Measurements from ENCODE around the gene ZIK1.

ZIK1 gene

DNA sequence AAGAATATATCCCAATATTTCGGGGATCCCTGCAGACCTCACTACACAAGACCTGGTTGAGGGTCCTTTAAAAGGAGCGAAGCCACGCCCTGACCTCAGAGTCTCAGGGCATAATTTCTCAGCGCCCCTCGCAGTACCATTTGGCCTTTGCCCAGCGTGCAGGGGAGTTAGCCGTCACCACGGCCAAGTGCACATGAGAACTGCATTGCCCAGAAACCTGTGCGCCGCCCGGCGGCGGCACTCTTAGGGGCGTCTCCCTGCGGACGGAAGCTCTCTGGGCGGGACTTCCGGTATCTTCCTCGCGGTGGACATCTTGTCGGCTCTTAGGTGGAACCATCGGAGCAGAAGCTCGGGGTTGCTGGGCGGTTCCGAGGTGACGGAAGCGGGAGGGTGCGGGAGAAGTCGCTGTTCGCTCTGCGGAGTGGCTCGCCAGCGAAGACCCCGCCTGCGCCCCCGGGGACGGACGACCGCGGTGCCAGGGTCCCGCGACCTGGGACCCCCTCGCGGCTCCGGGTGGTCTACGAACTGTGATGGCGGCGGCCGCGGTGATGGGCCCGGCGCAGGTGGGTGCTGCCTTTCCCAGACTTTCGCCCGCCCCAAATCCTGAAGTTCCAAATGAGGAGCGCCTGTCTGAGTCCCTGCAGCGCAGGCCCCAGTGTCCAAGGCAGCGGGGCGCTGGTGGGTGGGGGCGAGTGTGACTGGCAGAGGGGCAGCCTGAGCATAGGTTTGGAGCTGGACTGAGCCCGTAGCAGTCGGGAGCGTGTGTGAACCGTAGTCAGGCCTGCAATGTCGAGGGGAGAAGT lies 30.2 kb downstream of the ZIK1 start, which contains the start of gene ZNF134:
Gene ZNF134 (plus strand): TSS at position 302 of the 803 bp plus-strand sequence. CDS start 5,227 bp downstream, outside the sequence.
- peak; percentile 88 for DNase-seq

- DNase-seq = no peak
These were observed 31.4 kb downstream of the ZIK1 start for GRCh38 chr19:57615346-57615745.

DNA sequence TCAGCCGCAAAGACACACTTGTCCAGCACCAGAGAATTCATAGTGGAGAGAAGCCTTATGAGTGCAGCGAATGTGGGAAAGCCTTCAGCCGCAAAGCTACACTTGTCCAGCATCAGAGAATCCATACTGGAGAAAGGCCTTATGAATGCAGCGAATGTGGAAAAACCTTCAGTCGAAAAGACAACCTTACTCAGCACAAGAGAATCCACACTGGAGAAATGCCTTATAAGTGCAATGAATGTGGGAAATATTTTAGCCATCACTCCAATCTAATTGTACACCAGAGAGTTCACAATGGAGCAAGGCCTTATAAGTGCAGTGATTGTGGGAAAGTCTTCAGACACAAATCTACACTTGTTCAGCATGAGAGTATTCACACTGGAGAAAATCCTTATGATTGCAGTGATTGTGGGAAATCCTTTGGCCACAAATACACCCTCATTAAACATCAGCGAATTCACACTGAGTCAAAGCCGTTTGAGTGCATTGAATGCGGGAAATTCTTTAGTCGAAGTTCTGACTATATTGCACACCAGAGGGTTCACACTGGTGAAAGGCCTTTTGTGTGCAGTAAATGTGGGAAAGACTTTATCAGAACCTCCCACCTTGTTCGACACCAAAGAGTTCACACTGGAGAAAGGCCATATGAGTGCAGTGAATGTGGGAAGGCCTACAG lies 36.9 kb downstream of the ZIK1 start:
- DNase-seq = no peak

DNA sequence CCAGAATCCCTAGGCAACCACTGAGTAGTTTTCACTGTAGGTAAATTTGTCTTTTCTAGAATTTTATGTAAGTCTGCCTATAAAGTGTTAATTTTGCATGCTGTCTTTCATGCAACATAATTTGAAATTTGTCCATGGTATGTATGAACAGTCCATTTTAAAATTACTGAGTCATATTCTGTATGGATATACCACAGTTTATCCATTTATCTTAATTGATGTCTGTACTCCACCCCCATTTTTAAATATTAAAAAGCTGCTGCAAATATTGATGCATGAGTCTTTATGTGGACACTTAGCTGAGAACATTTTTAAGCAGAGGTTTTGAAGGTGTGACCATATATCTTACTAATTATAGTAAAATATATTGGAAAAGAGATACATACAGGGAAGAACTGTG lies 39.1 kb downstream of the ZIK1 start:
- DNase-seq = no peak

DNA sequence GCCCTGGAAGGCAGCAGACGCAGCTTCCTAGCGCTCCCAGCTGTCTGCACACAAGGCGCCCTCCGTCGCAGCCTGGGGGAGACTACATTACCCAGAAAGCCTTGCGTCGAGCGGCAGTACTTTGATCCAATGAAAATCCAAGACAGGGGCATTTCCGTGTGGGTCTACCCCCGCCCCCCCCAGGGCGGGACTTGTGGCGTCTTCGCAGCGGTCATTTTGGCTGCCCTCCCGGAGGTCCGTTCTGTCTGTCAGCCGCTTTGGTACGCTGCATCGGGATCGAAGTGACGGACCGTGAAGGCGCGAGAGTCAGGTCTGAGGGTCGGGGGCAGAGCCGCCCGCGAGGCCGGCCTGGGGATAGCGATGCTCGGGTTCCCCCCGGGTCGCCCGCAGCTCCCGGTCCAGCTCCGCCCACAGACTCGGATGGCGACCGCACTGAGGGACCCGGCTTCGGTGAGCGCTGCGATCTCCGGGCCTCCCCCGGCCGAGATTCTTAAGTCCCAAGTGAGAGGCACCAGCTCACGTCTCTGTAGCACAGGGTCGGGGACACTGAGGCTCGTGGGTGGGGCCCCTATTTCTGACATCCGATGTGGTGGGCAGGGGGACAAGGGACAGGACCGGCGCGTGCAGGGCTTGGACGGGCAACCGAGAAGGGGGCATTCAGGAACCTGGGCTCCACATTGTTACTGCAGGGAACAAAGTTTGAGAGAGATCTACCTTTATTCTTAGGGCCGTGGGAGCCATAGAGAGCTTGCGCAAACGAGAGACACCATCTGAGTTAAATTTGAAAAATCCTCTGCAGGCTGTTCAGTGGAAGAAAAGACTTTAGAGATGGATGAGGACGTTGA lies 49.3 kb downstream of the ZIK1 start, which contains the start of gene ZNF211:
Gene ZNF211 (plus strand): TSS at position 182 of the 845 bp plus-strand sequence. CDS start 179 bp downstream, at position 361.
- peak; percentile 88 for DNase-seq

DNA sequence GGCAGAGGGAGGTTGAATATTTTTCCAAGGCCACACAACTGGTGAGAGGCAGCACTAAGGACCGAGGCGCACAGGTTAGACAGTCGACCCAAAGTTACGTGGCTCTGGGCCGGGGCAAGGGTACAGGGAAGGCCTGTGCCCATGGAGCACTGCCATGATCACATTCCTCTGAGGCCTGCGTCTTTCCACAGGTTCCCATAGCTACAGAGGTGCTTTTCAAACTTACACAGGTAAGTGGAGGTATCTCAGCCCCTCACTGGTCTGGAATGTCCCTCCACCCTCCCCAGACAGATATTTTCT lies 49.8 kb downstream of the ZIK1 start:
- DNase-seq = no peak

- DNase-seq = no peak
These were observed 53.4 kb downstream of the ZIK1 start for GRCh38 chr19:57637379-57637778.

DNA sequence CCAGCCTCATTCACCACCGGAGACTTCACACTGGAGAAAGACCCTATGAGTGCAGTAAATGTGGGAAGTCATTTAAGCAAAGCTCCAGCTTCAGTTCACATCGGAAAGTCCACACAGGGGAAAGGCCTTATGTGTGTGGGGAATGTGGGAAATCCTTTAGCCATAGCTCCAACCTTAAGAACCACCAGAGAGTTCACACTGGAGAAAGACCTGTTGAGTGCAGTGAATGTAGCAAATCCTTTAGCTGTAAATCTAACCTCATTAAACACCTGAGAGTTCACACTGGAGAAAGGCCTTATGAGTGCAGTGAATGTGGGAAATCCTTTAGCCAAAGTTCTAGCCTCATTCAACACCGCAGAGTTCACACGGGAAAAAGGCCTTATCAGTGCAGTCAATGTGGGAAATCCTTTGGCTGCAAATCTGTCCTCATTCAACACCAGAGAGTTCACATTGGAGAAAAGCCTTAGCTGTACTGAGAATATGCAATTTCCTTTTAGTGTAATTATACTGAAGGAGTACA lies 57.8 kb downstream of the ZIK1 start:
- DNase-seq = no peak

DNA sequence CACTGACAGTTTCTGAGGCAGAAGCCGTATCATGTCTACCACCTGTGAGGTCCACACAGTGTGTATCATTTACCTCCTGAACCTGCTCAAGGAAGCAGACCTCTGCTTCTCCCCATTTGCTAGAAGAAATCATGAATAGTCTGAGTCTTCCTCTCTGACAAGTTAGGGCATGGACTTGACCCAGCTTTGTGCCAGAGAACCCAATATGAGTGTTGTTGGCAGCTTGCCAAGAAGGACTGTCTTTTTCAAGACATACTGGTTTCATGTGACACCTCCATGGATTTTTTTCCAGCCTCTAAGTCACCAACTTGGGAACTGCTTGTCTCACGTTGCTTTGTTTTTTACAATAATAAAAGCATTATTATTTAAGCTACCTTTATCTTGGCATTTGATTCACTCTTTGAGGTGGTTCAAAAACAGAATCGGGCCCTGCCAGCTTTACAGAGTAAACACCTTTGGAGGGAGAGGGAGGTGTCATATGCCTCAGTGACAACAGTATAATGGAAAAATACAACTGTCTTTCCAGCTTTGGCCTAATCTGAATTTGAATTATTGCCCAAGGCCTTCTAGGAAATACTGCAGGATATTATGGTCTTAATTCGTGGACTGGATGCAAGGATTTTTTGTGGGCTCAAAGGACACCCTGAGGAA lies 58.6 kb downstream of the ZIK1 start:
- no peak for DNase-seq
